ENCODE results near the gene TCEA2. TPM values are rescaled to one million over a fixed set of nuclear protein-coding genes. Genes with fewer than 3 reads are reported as not detected.

The TCEA2 gene
- total RNA-seq, 3 donors from 2014 or later = 23.9 to 39.4 (median 26.6) TPM

DNA sequence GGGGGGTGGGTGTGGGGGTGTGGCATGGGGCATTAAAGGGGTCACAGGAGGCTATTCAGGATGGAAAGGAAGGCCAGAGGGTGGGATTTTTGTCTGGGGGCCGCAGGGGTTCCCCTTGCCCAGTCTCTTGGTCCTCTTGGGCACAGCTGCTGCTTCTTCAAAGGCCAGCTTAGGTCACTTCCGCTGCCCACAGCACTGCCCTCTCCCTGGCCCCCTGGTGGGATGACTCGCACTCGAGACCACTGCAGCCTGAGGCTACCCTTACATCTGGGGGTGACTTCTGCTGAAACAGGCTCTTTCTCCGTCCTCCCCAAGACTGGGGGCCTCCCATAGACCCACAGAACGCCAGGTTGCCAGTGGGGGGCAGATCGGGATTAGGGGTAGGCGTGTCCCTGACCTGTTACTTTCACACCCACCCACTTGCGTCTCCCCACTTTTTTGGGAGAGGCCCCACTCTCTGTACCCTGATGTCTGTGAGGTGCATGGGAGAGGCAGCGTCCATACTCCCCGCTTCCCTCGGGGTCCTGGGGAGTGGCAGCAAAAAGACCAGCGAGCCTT is 19.9 kb downstream of the TCEA2 start:
- peaks cover 9 to 13% of the 10 kb centered on the region in 2 donors for H3K4me1 ChIP-seq
- H3K27ac ChIP-seq = no peak overlapping the region
- peak overlapping the region; percentile 45 to 77 (median 55) for H3K4me3 ChIP-seq
- no peak for DNase-seq (ENCODE audit: low spot score in 2 of 2)
- no peaks in the 10 kb centered on the region for H3K36me3 ChIP-seq
- intact Hi-C loops (cut with DNase I; ENCODE audit: low total_unique reads) = no loop called here
- TF ChIP-seq, protein P1, sequence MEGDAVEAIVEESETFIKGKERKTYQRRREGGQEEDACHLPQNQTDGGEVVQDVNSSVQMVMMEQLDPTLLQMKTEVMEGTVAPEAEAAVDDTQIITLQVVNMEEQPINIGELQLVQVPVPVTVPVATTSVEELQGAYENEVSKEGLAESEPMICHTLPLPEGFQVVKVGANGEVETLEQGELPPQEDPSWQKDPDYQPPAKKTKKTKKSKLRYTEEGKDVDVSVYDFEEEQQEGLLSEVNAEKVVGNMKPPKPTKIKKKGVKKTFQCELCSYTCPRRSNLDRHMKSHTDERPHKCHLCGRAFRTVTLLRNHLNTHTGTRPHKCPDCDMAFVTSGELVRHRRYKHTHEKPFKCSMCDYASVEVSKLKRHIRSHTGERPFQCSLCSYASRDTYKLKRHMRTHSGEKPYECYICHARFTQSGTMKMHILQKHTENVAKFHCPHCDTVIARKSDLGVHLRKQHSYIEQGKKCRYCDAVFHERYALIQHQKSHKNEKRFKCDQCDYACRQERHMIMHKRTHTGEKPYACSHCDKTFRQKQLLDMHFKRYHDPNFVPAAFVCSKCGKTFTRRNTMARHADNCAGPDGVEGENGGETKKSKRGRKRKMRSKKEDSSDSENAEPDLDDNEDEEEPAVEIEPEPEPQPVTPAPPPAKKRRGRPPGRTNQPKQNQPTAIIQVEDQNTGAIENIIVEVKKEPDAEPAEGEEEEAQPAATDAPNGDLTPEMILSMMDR (IDR thresholded peaks at IDR 0.05) = no peak
- TF ChIP-seq POLR2AphosphoS5 (IDR thresholded peaks at IDR 0.05) = no peak
- no peak for TF ChIP-seq POLR2A (IDR thresholded peaks at IDR 0.05)
- H3K9me3 ChIP-seq = no peaks in the 10 kb centered on the region
- H3K27me3 ChIP-seq = peaks cover 0 to 9% of the 10 kb centered on the region in 2 donors

DNA sequence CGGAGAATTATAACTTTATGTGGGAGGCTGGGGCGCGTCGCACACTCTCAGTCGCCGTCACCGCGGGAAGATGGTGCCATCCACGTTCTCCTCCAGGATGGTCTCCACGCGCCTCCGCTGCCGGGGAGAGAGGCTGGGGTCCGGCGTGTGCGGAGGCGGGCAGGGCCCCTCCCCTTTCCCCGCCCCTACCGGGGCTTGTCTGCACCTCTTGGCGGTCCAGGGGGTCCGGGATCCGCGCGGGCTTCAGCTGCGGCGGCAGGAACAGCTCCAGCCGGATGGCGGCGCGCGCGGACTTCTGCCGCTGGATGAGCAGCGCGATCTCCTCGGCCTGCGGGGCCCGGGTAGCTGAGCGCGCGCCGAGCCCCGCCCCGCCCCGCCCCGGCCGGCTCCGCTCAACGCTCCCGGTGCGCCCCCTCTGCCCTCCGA is 20.4 kb downstream of the TCEA2 start:
- intact Hi-C loops (cut with DNase I; ENCODE audit: low total_unique reads) = no loop called here
- Histone ChIP-seq H3K4me1 (peaks cover 9 to 12% of the 10 kb centered on the region in 2 donors), H3K36me3 (no peaks in the 10 kb centered on the region), H3K4me3 (peak overlapping the region; percentile 45 to 77 (median 55)), H3K9me3 (no peaks in the 10 kb centered on the region), H3K27ac (no peak overlapping the region), H3K27me3 (peaks cover 0 to 9% of the 10 kb centered on the region in 2 donors)
- peak in 1 of 2 donors; percentile 41 for DNase-seq (ENCODE audit: low spot score in 2 of 2)
- TF ChIP-seq POLR2A (IDR thresholded peaks at IDR 0.05) (no peak), POLR2AphosphoS5 (IDR thresholded peaks at IDR 0.05) (no peak)
- TF ChIP-seq, protein P1 (IDR thresholded peaks at IDR 0.05) = peak in 2 of 3 donors; percentile 35 to 40

DNA sequence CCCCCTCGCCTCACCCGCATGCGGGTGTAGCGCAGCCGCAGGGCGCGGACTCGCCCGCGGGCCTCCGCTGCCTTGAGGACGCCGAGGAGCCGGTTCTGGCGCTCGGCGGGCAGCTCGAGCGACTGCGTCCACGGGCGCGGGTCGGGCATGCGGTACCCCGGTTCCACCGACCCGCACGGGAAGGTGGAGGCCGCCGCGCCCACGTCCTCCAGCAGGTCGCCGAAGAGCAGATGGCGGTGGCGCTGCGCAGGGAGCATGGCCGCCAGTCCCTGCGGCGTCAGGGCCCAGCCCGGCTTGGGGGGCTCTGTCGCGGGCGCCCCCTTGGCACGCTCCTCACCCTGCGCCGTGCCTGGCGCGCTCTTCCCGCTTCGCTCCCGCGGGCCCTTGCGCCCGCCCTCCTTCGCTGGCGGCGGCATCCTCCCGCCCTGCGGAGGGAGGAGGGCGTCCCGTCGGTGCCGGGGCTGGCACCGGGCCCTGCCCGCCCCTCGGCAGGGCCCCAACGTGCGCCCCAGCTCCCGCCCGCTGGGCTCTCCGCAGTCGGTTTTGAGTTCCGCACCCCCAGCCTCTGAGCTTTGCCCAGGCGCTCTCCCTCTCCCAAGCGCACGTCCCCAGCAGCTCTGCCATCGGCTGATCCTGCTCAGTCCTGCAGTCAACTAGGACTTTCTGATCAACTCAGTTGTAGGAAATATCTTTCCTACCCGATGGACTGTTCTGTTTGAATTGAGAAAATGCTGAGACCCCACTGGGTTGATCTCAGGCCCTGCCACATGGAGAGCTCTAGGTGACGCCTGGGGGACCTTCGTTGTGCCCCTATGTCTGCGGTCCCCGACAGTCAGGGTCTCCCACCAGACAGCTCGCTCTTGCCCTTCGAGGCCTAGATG is 21.0 kb downstream of the TCEA2 start, which contains the start of gene LKAAEAR1:
LKAAEAR1 (minus strand) TSS at position 595 of the 881 bp plus-strand sequence; CDS start at position 416, 179 bp downstream.
- H3K27ac ChIP-seq = no peak within 1 kb of the TSS
- intact Hi-C loops (cut with DNase I; ENCODE audit: low total_unique reads) = no loop called here
- H3K4me1 ChIP-seq = peaks cover 2 to 6% of the 10 kb centered on the region in 2 donors
- H3K4me3 ChIP-seq = peak within 1 kb of the TSS; percentile 45 to 77 (median 55)
- no peak for DNase-seq (ENCODE audit: low spot score in 2 of 2)
- TF ChIP-seq POLR2A (IDR thresholded peaks at IDR 0.05) (no peak), POLR2AphosphoS5 (IDR thresholded peaks at IDR 0.05) (no peak)
- TF ChIP-seq, protein P1 (IDR thresholded peaks at IDR 0.05) = no peak
- H3K9me3 ChIP-seq = no peaks in the 10 kb centered on the region
- H3K36me3 ChIP-seq = no peaks in the 10 kb centered on the region
- H3K27me3 ChIP-seq = peaks cover 0 to 9% of the 10 kb centered on the region in 2 donors

DNA sequence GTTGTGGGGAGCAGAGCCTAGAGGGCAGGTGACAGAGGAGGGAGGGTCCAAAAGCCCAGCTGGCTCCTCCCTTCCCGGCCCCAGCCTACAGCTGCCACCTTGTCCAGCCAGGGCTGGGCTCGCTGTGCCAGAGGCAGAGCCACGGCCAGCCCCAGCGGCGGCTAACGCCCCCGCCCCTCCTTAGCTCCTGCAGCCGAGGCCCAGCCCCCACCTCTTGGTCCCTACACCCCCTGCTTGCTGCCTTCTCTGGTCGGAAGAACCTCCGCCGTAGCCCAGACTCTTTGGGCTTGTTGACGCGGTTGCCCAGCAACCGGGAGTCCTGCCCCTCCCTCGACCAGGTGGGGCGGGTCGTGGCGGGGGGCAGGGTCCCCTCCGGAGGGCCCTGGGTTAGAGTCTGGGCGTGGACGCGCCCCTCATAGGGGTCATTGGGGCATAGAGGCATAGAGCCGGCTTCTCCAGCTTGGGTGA is 21.7 kb downstream of the TCEA2 start:
- TF ChIP-seq POLR2AphosphoS5 (IDR thresholded peaks at IDR 0.05) = no peak
- TF ChIP-seq, protein P1 (IDR thresholded peaks at IDR 0.05) = no peak
- TF ChIP-seq POLR2A (IDR thresholded peaks at IDR 0.05) = no peak
- intact Hi-C loops (cut with DNase I; ENCODE audit: low total_unique reads) = no loop called here
- no peaks in the 10 kb centered on the region for H3K9me3 ChIP-seq

More for the DNA sequence above, 21.7 kb downstream of the TCEA2 start:
- H3K27ac ChIP-seq = no peak overlapping the region
- H3K4me3 ChIP-seq = peak overlapping the region in 1 of 3 donors; percentile 13
- no peaks in the 10 kb centered on the region for H3K36me3 ChIP-seq
- H3K27me3 ChIP-seq = peaks cover 0 to 9% of the 10 kb centered on the region in 2 donors
- no peak for DNase-seq (ENCODE audit: low spot score in 2 of 2)
- H3K4me1 ChIP-seq = peaks cover 0 to 4% of the 10 kb centered on the region in 2 donors
